Breast epithelium (tissue), 3 donors: ENCODE measurements around the gene GFRA1.

Source experiments
- CTCF ChIP-seq, 3 donors: fragments of 450-650 bp; IDR thresholded peaks; one replicate each; pipeline ENCODE4 v1.5.1; 2016 to 2017; ENCODE audit warnings: antibody characterized with exemption in 3 of 3, mild to moderate bottlenecking in 3 of 3, moderate library complexity in 3 of 3
- POLR2A ChIP-seq: fragments of 450-650 bp; IDR thresholded peaks from one replicate; pipeline ENCODE4 v1.6.1; 2016; ENCODE audit warnings: antibody characterized with exemption, mild to moderate bottlenecking, moderate library complexity
- POLR2AphosphoS5 ChIP-seq, 3 donors: sonication (generic); formaldehyde crosslinking; IDR thresholded peaks; one replicate each; pipeline ENCODE4 v1.6.1; 2017; ENCODE audit warnings: antibody characterized with exemption in 3 of 3

- TF ChIP-seq CTCF (IDR thresholded peaks at IDR 0.05) (peak in 1 of 3 donors; percentile 14), POLR2A (no peak), POLR2AphosphoS5 (IDR thresholded peaks at IDR 0.05) (no peak)
Measured at GRCh38 chr10:116268976-116269375, 4.0 kb downstream of the GFRA1 start.
